HG03175 (cell line): Measurements from ENCODE around the gene PSTK.

Source experiments
- ATAC-seq: cut with Tn5 transposase; IDR thresholded peaks from one replicate; pipeline ENCODE4 v1.9.1; 2021; ENCODE audit warnings: mild to moderate bottlenecking, moderate library complexity; ENCODE audit not compliant: unreplicated experiment

The PSTK gene

DNA sequence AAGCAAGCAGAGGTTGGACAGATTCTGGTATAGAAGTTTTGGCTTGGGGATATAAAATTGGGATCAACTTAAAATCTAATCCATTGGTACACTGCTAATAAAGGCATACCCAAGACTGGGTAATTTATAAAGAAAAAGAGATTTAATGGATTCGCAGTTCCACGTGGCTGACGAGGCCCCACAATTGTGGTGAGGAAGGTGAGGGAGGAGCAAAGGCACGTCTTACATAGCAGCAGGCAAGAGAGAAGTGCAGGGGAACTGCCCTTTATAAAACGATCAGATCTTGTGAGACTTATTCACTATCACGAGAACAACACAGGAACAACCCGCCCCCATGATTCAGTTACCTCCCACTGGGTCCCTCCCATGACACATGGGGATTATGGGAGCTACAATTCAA lies 38.3 kb downstream of the PSTK start:
- no peak for ATAC-seq

GRCh38 chr10:123019264-123019663 lies 39.1 kb downstream of the PSTK start:
- no peak for ATAC-seq

DNA sequence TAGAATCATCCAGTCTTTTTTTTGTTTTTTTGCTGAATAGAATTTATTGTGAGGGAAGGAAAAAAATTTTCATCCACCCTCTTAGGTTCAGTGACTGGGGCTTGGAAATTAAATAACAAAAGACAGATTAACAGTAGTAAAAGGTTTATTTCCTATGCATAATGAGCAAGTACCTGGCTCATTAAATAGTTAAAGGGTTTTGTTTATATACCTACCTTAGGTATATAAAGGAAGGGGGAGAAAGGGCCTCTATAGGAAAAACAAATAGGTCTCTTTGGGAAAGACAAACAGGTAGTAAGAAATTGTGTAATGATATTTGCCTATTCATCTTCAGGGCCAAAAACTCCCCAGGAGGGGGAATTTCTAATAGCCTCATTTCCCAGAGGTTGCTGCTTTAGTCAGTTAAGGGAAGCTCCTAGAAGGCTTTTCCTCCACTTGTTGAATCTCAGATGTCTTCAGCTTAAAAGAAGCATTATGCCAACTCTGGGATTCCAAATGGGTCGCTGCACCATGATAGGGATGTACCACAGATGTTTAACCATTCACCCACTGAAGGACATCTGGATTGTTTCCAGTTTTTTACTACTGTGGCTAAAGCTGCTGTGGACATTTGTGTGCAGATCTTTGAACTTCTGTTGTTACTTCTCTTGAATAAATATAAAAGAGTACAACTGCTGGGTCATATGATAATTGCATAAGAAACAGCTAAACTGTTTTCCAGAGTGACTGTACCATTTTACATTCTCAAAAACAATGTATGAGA lies 39.9 kb downstream of the PSTK start:
- no peak for ATAC-seq

GRCh38 chr10:123021517-123021916 lies 41.3 kb downstream of the PSTK start:
- ATAC-seq: no peak

DNA sequence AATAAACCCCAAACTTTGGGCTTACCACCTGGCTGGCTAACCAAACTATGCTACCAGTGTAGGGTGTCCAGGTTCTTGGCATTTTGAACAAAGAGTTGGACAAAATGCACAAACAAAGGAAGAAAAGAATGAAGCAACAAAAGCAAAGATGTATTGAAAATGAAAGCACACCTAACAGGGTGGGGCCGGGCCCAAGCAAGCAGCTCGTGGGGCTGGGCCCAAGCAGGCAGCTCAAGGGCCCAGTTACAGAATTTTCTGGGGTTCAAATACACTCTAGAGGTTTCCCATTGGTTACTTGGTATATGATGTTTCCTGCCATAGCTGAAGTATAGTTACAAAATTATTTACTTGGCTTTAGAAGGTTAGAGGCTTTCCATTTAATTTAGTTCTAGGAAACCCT lies 44.3 kb downstream of the PSTK start:
- no peak for ATAC-seq

DNA sequence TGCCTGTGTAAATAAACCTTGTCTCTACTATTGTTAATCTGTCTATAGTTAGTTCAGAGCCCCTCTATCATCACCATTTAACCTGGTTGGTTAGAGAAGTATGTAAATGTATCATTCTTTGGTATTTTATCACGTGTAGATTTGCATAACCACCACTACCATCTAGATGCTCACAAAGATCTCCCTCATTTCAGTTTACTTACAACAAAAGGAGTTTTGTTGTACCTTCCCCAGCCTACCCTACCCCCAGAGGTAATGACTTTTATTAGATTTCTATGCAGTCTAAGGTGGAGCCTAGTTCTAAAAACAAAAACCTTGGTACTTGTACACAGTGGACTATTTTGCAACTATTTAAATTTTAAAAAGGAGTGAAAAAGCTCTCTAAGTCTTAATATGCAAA lies 46.1 kb downstream of the PSTK start:
- no peak for ATAC-seq

- ATAC-seq: no peak
These were observed 47.7 kb downstream of the PSTK start for GRCh38 chr10:123027861-123028260.

DNA sequence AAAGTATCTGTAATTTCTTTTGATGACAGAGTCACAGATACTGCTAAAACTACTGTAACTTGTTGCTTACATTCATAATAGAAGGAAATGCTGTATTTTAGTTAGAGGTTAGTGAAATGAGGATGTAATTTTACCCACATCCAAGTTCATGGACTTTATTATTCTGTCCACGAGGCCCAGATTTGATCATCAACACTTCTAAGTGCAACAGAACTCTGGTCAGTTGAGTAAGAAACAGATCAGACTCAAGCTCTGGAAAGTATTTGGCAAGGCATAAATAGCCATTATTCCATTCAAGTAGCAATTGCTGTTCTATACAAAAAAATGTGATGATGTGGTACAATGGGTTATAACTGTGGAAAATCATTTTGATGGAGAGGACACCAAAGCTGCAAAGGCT lies 50.9 kb downstream of the PSTK start:
- no peak for ATAC-seq

DNA sequence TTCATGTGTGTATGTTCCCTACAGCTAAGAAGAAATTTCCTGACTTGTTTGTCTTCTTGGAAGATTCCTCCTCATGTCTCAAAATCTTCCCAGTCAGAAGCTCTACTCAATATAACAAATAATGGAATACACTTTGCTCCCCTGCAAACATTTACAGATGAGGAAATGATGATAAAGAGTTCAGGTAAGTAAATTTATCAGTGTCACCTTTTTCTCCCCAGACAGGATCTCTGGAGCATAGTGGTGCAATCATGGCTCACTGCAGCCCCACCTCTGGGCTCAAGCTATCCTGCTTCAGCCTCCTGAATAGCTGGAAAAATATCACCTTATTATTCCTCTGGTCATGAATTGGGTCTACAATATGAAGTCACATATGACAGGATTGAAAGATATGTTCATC lies 54.1 kb downstream of the PSTK start:
- no peak for ATAC-seq

- ATAC-seq: no peak
These were observed 55.4 kb downstream of the PSTK start for GRCh38 chr10:123035467-123036086.

DNA sequence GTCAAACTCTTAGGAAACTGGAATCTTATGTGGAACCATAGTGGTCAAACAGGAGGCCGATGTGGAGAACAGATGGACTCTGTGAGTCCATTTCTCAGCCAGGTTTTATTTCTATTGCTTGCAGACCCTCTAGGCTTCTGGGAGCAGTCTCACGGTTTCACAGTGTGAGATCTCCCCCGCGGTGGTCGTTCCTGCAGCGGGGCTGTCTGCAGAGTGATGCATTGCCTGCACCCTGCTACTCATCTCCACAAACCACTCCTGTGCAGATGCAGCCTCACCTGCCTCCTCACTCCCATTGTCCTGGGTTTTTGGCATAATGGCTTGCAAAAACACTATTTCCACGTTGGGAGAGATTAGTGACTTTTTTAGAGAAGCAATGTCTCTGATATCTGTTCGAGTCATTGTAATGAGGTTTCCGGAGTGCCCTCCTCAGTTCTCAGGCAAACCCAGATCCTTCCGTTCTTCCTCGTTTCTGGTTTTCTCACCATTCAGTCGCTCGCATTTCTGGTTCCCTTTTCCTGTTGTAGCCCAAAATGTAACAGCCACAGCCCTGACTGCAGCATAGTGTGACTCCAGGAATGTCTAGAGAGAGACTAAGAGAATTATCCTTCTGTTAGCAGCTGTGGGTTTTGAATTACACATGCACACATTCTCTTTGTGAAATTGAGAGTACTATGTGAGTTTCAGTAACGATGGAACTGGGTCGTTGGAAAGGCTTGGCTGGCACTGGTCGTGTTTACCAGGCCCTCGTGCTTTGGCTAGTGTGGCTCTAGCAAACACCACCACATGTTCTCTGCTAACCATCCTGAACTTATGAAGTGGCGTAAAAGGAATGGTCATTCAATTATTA lies 58.8 kb downstream of the PSTK start:
- no peak for ATAC-seq

DNA sequence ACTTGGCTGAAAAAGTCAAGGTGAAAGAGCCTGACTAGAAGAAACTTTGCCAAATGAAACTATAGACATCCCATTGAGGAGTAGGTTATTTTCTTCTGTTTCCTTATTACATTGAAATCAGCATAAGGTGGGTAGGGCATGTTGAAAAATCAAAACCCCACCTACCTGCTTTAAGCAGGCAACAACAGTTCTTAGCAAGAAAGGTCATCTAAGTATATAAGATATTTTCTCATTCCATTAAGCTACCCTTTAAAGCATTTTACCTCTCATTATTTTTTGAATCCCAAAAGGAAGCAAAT lies 59.4 kb downstream of the PSTK start:
- ATAC-seq: no peak
